ENCODE measurements around the gene NID1. TPM values are rescaled to one million over a fixed set of nuclear protein-coding genes. Genes with fewer than 3 reads are reported as not detected.

Gene NID1
- total and polyA plus RNA-seq, 2 of the 4 experiments (the other 2 are of a cell fraction): 21.9 to 83.3 TPM

DNA sequence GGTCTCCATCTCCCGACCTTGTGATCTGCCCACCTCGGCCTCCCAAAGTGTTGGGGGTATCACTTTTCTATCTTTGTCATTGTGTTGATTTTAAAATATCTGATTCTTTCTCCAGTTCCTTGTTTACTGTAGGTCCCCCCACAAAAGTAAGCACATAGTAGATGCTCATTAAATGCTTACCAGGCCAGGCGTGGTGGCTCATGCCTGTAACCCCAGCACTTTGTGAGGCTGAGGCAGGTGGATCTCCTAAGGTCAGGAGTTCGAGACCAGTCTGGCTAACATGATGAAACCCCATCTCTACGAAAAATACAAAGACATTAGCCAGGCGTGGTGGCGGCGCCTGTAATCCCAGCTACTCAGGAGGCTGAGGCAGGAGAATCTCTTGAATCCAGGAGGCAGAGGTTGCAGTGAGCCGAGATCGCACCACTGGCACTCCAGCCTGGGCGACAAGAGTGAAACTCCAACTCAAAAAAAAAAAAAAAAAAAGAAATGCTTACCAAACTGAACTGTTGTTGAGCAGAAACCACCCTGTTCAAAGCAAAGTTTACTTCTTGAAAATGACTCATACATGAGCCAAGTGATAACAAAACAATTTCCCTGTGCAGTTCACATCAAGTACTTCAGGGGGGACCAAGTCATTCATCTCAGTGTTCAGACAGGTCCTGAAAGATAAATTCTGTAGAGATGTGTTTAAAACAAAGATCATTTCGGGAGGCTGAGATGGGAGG is 24.3 kb upstream of the NID1 start:
- ChIA-PET POLR2A (ENCODE audit: unreplicated experiment) (no interaction called here), CTCF (no interaction called here)
- no peaks in the 10 kb centered on the region for H3K79me1 ChIP-seq (ENCODE audit: low read depth in 1 of 2, low read length in 2 of 2)
- H2AFZ ChIP-seq (replicated peaks; ENCODE audit: low read length, poor library complexity): no peak overlapping the region
- intact Hi-C loops (cut with micrococcal nuclease): no loop called here
- H2AK5ac ChIP-seq (ENCODE audit: low read depth, low read length): peak overlapping the region; percentile 76; the same call in 1 of the 2 replicates
- no TSS peak for BruUV-seq (replicated peaks)
- H3K18ac ChIP-seq (ENCODE audit: low read depth, low read length): no peak overlapping the region
- no peak overlapping the region for H3K4me3 ChIP-seq (ENCODE audit: insufficient read depth, low read depth, low read length)
- H3K36me3 ChIP-seq (ENCODE audit: control insufficient read depth, insufficient read depth, low read length): no peaks in the 10 kb centered on the region
- no peaks in the 10 kb centered on the region for H3K27me3 ChIP-seq (ENCODE audit: control insufficient read depth, insufficient read depth, low read length)
- no peak overlapping the region for H3K14ac ChIP-seq (replicated peaks; ENCODE audit: low read depth, low read length)
- dilution Hi-C loops (cut with HindIII; ENCODE audit: low sequenced_read_pairs, unreplicated experiment): no loop called here
- no peak overlapping the region for H3K23ac ChIP-seq (ENCODE audit: low read depth, low read length)
- H3K4me2 ChIP-seq (ENCODE audit: low read depth, low read length): no peak overlapping the region
- WGBS, 2 experiments (ENCODE audit: extremely low coverage in 2 of 2, insufficient read length in 1 of 2): 70% methylated on average over 5 of the region's 12 CpGs; no CpG with 5 or more reads in 1 of the 2 experiments
- H4K20me1 ChIP-seq (ENCODE audit: insufficient read depth, low read length): no peaks in the 10 kb centered on the region
- peaks cover 2% of the 10 kb centered on the region; the same call in 1 of the 2 replicates for H3K4me1 ChIP-seq (ENCODE audit: control insufficient read depth, insufficient read depth, low read length)
- H2BK120ac ChIP-seq (ENCODE audit: low read depth, low read length): peak overlapping the region; percentile 43; the same call in 1 of the 2 replicates
- ATAC-seq (ENCODE audit: low read depth) (peak; percentile 80), DNase-seq (peak; percentile 86)
- no peak overlapping the region for H3K9ac ChIP-seq (ENCODE audit: low read depth, low read length)
- H4K8ac ChIP-seq (ENCODE audit: low read depth in 2 of 2, low read length in 2 of 2): no peak overlapping the region; a peak in 1 of 4 replicates
- TF ChIP-seq MAZ (IDR thresholded peaks at IDR 0.05; ENCODE audit: borderline replicate concordance, low read depth, low read length) (no peak), RCOR1 (IDR thresholded peaks at IDR 0.05; ENCODE audit: insufficient replicate concordance, low read length) (no peak), RFX5 (IDR thresholded peaks at IDR 0.05; ENCODE audit: low read depth, low read length) (no peak), FOS (IDR thresholded peaks at IDR 0.05; ENCODE audit: low read depth, low read length) (peak; percentile 71; the same call in 1 of the 2 replicates), MXI1 (IDR thresholded peaks at IDR 0.05; ENCODE audit: borderline replicate concordance, low read depth, low read length) (no peak), MAFK (IDR thresholded peaks at IDR 0.05; ENCODE audit: low read depth, low read length) (no peak), BHLHE40 (IDR thresholded peaks at IDR 0.05; ENCODE audit: low read depth, low read length) (0 out of 2 replicates have a peak, but pooled peaks have one; percentile 8), SMC3 (IDR thresholded peaks at IDR 0.05; ENCODE audit: low read depth, low read length) (no peak)
- TF ChIP-seq, protein P1, sequence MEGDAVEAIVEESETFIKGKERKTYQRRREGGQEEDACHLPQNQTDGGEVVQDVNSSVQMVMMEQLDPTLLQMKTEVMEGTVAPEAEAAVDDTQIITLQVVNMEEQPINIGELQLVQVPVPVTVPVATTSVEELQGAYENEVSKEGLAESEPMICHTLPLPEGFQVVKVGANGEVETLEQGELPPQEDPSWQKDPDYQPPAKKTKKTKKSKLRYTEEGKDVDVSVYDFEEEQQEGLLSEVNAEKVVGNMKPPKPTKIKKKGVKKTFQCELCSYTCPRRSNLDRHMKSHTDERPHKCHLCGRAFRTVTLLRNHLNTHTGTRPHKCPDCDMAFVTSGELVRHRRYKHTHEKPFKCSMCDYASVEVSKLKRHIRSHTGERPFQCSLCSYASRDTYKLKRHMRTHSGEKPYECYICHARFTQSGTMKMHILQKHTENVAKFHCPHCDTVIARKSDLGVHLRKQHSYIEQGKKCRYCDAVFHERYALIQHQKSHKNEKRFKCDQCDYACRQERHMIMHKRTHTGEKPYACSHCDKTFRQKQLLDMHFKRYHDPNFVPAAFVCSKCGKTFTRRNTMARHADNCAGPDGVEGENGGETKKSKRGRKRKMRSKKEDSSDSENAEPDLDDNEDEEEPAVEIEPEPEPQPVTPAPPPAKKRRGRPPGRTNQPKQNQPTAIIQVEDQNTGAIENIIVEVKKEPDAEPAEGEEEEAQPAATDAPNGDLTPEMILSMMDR (conservative IDR thresholded peaks at IDR 0.05; ENCODE audit: low read depth, low read length): no peak
- H3K4ac ChIP-seq (ENCODE audit: low read depth, low read length): no peak overlapping the region; the same call in 1 of the 2 replicates
- H2AK9ac ChIP-seq (replicated peaks; ENCODE audit: low read depth, low read length, poor library complexity): no peak overlapping the region
- H4K91ac ChIP-seq (ENCODE audit: insufficient read depth, low read depth, low read length): peak overlapping the region; percentile 45; the same call in 1 of the 2 replicates
- H2BK20ac ChIP-seq (ENCODE audit: low read depth, low read length): peak overlapping the region; percentile 71; the same call in 1 of the 2 replicates
- peaks cover 4% of the 10 kb centered on the region for H3K9me3 ChIP-seq (ENCODE audit: control insufficient read depth, insufficient read depth, low read length)
- in situ Hi-C loops (cut with MboI; ENCODE audit: low sequenced_read_pairs): no loop called here
- no peak overlapping the region for H4K5ac ChIP-seq (ENCODE audit: low read depth, low read length)
- H3K27ac ChIP-seq (ENCODE audit: insufficient read depth, low read length): no peak overlapping the region
- no peak overlapping the region for H2BK5ac ChIP-seq (ENCODE audit: low read depth, low read length, poor library complexity, severe bottlenecking)
- no peak overlapping the region for H3K56ac ChIP-seq (ENCODE audit: extremely low read depth, insufficient read depth, low read length)
- H3K9me1 ChIP-seq (ENCODE audit: insufficient read depth, low read length): peaks cover 5% of the 10 kb centered on the region
- H2BK15ac ChIP-seq (ENCODE audit: low read depth, low read length): no peak overlapping the region
